CD4-positive, alpha-beta T cell treated with Interferon gamma for 1 hour (primary cell): ENCODE results near the gene CLEC5A.
A peak's percentile ranks its signal among the peaks of the same experiment; 100 is the strongest.
"Not testable (repeated sequence)": the region's sequence is repeated elsewhere in the genome, so short reads cannot be mapped to it uniquely, and the experiment has no call there.

Source experiments
- DNase-seq: peaks from one replicate; pipeline ENCODE4 v3.0.0-alpha.2; 2020

Gene CLEC5A

GRCh38 chr7:141945356-141945755 is 1.4 kb downstream of the CLEC5A start:
- peak; percentile 31 for DNase-seq

GRCh38 chr7:141944811-141945210 is 2.0 kb downstream of the CLEC5A start:
- no peak for DNase-seq

DNA sequence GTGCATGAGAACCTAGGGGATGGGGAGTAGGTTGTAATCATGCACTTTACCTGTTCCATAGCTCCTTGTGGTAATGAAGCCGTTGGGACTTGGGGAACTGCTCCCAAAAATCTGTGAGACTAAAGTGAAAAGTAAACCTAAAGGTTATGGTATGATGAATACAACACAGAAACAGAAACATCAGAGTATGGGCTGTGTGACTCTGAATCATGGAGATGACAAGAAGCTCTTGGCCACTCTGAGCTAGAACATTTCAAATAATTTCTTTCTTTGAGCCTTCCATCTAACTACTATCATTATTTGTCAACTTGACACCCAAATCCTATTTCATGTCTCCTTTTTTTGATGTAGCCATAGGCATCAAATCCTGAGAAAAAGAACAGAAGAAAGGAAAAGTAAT is 2.9 kb downstream of the CLEC5A start:
- no peak for DNase-seq

GRCh38 chr7:141941075-141941474 is 5.7 kb downstream of the CLEC5A start:
- DNase-seq, result no peak

GRCh38 chr7:141930211-141930610 is 16.6 kb downstream of the CLEC5A start:
- no peak for DNase-seq

DNA sequence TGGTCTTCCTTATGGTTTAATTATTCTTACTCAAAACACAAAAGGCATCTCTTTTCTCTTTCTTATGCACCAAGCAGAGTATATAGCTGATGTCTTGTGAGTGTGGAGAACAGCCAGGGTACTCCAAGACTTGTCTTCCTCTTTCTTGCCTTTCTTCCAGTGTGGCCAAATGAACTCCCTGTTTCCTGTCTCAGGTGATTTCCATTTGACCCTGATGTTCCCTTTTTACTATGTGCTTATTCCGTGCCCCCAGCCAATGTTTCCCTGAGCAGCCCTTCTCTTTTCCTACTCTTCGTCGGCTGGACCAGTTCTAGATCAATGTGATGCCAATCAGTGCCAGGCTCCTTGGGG is 18.0 kb downstream of the CLEC5A start:
- no peak for DNase-seq

DNA sequence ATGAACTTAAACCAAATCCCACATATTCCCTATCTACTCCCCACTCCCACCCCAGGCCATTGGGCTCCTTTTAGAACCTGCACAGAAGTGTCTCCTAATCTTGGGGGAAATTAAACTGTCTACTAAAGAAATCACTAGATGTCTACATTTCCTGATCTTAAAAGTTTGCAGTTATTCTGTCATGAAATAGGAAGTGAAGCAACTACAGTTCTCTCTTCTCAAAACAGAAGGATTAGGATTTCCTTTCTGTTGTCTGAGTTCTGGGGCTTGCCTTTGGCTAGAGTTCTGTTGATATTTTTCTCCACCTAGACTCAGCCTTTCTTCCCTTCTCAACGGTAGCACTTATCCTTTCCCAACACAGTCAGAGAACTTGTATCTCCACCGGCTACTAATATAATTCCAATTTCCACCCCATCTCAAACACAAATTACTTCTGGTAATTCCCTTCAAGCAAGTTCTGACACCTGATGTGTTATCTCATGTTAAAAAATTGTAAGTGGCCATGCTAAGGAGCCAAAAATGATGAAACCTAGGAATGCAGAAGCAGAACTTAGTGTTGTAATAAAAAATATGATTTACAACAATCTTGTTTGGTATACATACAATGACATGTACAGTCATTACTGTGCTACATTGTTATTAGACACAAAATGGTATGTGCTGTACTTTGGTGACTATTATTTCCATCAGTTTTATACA is 18.5 kb downstream of the CLEC5A start:
- no peak for DNase-seq

GRCh38 chr7:141920281-141920680 is 26.5 kb downstream of the CLEC5A start:
- DNase-seq, result no peak

DNA sequence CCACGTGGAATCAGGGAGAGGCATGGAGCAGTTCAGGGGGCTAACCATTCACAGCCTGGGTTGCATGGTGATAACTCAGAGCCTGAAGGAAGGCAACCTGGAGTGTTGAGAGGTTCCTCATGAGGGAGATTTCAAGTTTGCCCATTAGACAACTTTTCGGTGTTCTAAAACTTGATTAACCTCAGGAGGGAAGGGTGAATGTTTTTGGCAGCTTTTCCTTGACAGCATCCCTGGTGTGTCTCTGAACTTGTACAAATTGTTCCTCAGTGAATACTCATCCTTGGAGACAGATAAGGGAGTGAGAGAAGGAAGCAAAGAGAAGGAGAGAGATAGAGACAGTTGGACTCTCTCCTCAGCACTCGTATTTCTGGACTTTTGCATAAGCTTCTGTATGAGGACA is 30.7 kb downstream of the CLEC5A start, which contains the start of gene OR9A4:
Gene OR9A4 (plus strand): TSS at position 301 of the 400 bp plus-strand sequence. CDS start 2,477 bp downstream, outside the sequence.
- DNase-seq, result no peak

DNA sequence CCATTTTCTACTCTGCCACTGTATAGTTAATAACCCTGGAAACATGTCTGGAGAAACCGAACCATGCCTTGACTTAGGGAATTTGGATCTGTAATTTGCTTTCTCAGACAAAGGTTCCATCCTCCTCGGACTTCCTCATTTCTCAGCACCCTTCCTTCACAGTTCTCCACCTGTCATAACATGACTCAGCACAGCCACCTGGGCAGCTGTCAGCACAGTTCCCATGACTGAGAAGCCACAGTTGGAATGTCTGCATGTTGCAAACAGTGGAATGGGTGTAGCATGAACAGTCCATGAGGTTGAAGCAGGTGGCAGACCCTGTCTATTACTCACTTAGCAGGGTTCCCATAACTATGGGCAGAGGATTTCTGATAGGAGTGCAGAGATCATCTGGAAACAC is 31.2 kb downstream of the CLEC5A start:
- no peak for DNase-seq

- no peak for DNase-seq
These were observed 35.4 kb downstream of the CLEC5A start for GRCh38 chr7:141911391-141911790.

DNA sequence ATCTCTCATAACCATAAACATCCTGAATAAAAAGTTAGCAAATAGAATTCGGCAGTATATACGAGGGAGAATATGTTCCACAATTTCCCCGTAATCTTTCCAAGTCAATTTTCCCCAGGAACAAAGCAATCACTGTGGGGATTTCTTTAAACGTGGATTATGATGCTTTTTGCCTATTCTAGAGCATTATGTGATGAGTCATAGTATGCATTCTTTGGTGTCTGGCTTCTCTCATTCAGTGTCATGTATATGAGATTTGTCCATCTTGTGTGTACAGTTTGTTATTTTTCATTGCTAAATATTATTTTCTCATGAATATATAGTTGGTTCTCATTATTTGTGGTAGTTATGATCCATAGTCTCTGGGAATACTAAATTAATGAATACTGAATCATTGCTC is 40.5 kb downstream of the CLEC5A start:
- no peak for DNase-seq

DNA sequence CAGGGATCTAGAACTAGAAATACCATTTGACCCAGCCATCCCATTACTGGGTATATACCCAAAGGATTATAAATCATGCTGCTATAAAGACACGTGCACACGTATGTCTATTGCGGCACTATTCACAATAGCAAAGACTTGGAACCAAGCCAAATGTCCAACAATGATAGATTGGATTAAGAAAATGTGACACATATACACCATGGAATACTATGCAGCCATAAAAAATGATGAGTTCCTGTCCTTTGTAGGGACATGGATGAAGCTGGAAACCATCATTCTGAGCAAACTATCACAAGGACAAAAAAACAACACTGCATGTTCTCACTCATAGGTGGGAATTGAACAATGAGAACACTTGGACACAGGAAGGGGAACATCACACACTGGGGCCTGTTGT is 47.4 kb downstream of the CLEC5A start:
- DNase-seq, result not testable (repeated sequence)

- DNase-seq, result no peak
These were observed 55.4 kb downstream of the CLEC5A start for GRCh38 chr7:141891336-141891735.

- DNase-seq, result no peak
These were observed 57.5 kb downstream of the CLEC5A start for GRCh38 chr7:141889321-141889720.

DNA sequence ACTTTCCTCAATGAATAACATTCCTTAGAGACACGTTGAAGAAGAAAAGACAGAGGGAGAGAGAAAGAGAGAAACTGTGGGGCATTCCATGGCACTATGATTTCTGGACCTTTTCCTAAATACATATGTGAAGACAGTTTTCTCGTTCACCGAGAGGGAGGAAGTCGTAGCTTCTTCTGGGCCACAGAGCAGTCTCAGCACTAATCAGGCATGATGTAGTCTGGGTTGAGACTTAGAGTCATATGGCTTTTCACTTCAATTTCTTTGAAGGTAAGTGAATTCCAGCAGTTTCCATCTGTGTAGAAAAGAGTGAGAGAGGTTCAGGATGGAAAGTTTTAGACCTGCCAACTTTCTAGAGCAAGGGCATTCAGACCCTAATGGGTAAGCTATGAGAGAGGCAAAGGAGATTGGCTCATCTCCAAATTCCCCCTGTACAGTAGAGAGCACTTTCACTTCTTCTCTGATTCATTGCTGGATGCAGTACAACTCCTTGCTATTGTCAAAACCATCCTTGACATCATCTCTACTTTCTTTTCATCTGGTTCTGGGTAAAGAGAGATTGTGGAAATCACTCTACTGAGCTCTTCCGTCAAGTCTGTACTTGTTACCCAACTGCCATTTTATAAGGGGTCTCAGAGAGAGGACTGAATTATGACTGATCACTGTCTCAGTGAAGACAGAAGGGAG is 62.1 kb downstream of the CLEC5A start:
- no peak for DNase-seq

DNA sequence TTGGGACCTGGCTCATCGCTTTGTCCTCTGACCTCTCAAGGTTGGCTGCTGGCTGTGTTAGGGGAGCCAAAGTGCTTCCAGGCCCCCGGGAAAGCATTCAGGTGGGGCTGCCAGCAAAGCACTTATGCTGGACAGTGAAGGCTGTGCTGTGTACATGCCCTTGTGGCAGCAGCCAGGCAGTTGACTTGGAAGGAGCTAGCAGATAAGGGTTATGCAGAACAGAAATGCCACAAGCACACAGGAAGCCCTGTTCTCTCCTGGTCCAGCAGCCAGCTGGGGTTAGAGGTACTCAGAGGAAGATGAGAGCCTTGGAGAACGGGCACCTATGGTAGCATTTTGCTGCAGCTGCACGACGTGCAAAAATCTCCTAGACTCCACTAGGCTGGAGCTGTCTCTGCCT is 65.8 kb downstream of the CLEC5A start:
- no peak for DNase-seq

DNA sequence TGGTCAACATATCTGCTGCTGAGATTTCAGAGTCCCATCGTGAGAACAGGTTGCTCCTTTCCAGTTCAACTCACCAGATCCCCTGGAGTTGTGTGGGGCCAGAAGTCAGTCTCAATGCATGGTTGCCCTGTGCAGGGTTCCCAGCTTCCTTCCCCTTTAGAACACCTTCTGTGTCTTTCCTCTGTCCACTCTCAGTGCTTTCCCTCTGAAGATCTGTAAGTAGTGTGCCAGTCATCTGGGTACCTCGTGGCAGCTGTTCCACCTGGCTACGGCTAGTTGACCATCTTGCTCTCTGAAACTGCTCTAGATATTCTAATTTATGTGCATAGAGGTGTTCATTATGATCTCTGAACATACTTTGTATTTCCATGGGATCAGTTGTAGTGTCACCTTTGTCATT is 69.4 kb downstream of the CLEC5A start:
- no peak for DNase-seq
